RWPE2 (cell line): ENCODE data around the gene HOXB6.

Source experiments
- ATAC-seq: fragments of 200-7000 bp; cut with Tn5 transposase; 3 replicates; pipeline ENCODE4 v1.9.1; 2021; ENCODE audit warnings: low read depth
- DNase-seq: peaks from one replicate; pipeline ENCODE4 v3.0.0-alpha.2; 2020; ENCODE audit warnings: low spot score
- H3K27ac ChIP-seq: fragments of 450-650 bp; 2 replicates; pipeline ENCODE4 v1.5.1; 2017; ENCODE audit warnings: mild to moderate bottlenecking; ENCODE audit not compliant: poor library complexity, severe bottlenecking
- H3K27me3 ChIP-seq: fragments of 250-450 bp; sonication (Bioruptor Pico); 2 replicates; pipeline ENCODE4 v1.5.1; 2021; ENCODE audit warnings: mild to moderate bottlenecking, moderate library complexity; ENCODE audit not compliant: insufficient read depth, poor library complexity, severe bottlenecking
- H3K36me3 ChIP-seq: fragments of 250-450 bp; sonication (Bioruptor Pico); 2 replicates; pipeline ENCODE4 v1.5.1; 2020; ENCODE audit warnings: low read depth, mild to moderate bottlenecking, moderate library complexity
- H3K4me1 ChIP-seq: fragments of 250-450 bp; sonication (Bioruptor Pico); 2 replicates; pipeline ENCODE4 v1.5.1; 2021; ENCODE audit warnings: mild to moderate bottlenecking, moderate library complexity; ENCODE audit not compliant: insufficient read depth, poor library complexity, severe bottlenecking
- H3K4me3 ChIP-seq: fragments of 250-450 bp; sonication (Bioruptor Pico); 2 replicates; pipeline ENCODE4 v1.5.1; 2021; ENCODE audit warnings: mild to moderate bottlenecking, moderate library complexity; ENCODE audit not compliant: severe bottlenecking
- H3K9me3 ChIP-seq: fragments of 250-450 bp; sonication (Bioruptor Pico); 2 replicates; pipeline ENCODE4 v1.5.1; 2021; ENCODE audit warnings: mild to moderate bottlenecking, moderate library complexity; ENCODE audit not compliant: severe bottlenecking
- CTCF ChIP-seq: fragments of 450-650 bp; IDR thresholded peaks from one replicate; pipeline ENCODE4 v1.5.1; 2017; ENCODE audit warnings: mild to moderate bottlenecking, moderate library complexity; ENCODE audit not compliant: poor library complexity, severe bottlenecking

Gene HOXB6

GRCh38 chr17:48551596-48552465 lies 53.0 kb downstream of the HOXB6 start:
- H3K27me3 ChIP-seq: no peaks in the 10 kb centered on the region

GRCh38 chr17:48551214-48551555 lies 53.6 kb downstream of the HOXB6 start:
- no peaks in the 10 kb centered on the region for H3K27me3 ChIP-seq

More at GRCh38 chr17:48551596-48552465, 53.0 kb downstream of the HOXB6 start:
- Histone ChIP-seq H3K4me3 (no peak overlapping the region), H3K4me1 (peaks cover 11% of the 10 kb centered on the region), H3K27ac (no peak overlapping the region), H3K36me3 (peaks cover 19% of the 10 kb centered on the region), H3K9me3 (no peaks in the 10 kb centered on the region)
- ATAC-seq (no peak), DNase-seq (no peak)
- no peak for TF ChIP-seq CTCF

GRCh38 chr17:48550502-48551213 lies 54.1 kb downstream of the HOXB6 start:
- Histone ChIP-seq H3K27ac (no peak overlapping the region), H3K36me3 (peaks cover 19% of the 10 kb centered on the region), H3K27me3 (no peaks in the 10 kb centered on the region), H3K9me3 (no peaks in the 10 kb centered on the region), H3K4me1 (no peaks in the 10 kb centered on the region), H3K4me3 (no peak overlapping the region)
- TF ChIP-seq CTCF: no peak
- no peak for ATAC-seq
- no peak for DNase-seq

More at GRCh38 chr17:48551214-48551555, 53.6 kb downstream of the HOXB6 start:
- no peak overlapping the region for H3K27ac ChIP-seq
- DNase-seq (no peak), ATAC-seq (no peak)
- peaks cover 19% of the 10 kb centered on the region for H3K36me3 ChIP-seq
- H3K4me3 ChIP-seq: no peak overlapping the region
- peaks cover 5% of the 10 kb centered on the region for H3K4me1 ChIP-seq
- H3K9me3 ChIP-seq: no peaks in the 10 kb centered on the region
- no peak for TF ChIP-seq CTCF

- Histone ChIP-seq H3K4me3 (no peak overlapping the region), H3K27me3 (no peaks in the 10 kb centered on the region), H3K36me3 (peaks cover 19% of the 10 kb centered on the region), H3K9me3 (no peaks in the 10 kb centered on the region), H3K4me1 (no peaks in the 10 kb centered on the region), H3K27ac (no peak overlapping the region)
- DNase-seq (no peak), ATAC-seq (no peak)
- no peak for TF ChIP-seq CTCF
These were observed 54.8 kb downstream of the HOXB6 start for GRCh38 chr17:48549914-48550501.
